GM10266 (cell line): ENCODE data around the gene C14orf119.
A peak's percentile ranks its signal among the peaks of the same experiment; 100 is the strongest.

Source experiments
- DNase-seq: peaks from one replicate; pipeline ENCODE4 v3.0.0; 2012; ENCODE audit errors: extremely low spot score
- CTCF ChIP-seq: IDR thresholded peaks from 2 replicates; pipeline ENCODE4 v1.5.1; 2012; ENCODE audit warnings: mild to moderate bottlenecking, low read depth; ENCODE audit not compliant: control insufficient read depth, insufficient read depth; ENCODE audit errors: missing control alignments

Gene C14orf119

GRCh38 chr14:23095196-23096108, at the start of gene C14orf119:
TSS of gene C14orf119 (plus strand) at chr14:23095505. CDS start at chr14:23097659, 2,154 bp downstream.
- DNase-seq: peak; percentile 98
- TF ChIP-seq CTCF: no peak

GRCh38 chr14:23047034-23047634, 48.2 kb upstream of the C14orf119 start:
- DNase-seq: no peak
- no peak for TF ChIP-seq CTCF

- TF ChIP-seq CTCF: no peak
- DNase-seq: no peak
Observed at GRCh38 chr14:23047751-23048693, 47.3 kb upstream of the C14orf119 start.

GRCh38 chr14:23049011-23049410, 46.3 kb upstream of the C14orf119 start:
- TF ChIP-seq CTCF: no peak

GRCh38 chr14:23051141-23052057, 43.9 kb upstream of the C14orf119 start:
- DNase-seq: no peak
- TF ChIP-seq CTCF: no peak

More at GRCh38 chr14:23049011-23049410, 46.3 kb upstream of the C14orf119 start:
- no peak for DNase-seq

GRCh38 chr14:23052182-23052623, 43.1 kb upstream of the C14orf119 start:
- no peak for TF ChIP-seq CTCF
- no peak for DNase-seq
